ENCODE measurements around the gene SLCO4A1. TPM values are rescaled to one million over a fixed set of nuclear protein-coding genes. Genes with fewer than 3 reads are reported as not detected.

SLCO4A1 gene
- total RNA-seq, 2 donors from 2014 or later, result 14.7 to 15.2 TPM

DNA sequence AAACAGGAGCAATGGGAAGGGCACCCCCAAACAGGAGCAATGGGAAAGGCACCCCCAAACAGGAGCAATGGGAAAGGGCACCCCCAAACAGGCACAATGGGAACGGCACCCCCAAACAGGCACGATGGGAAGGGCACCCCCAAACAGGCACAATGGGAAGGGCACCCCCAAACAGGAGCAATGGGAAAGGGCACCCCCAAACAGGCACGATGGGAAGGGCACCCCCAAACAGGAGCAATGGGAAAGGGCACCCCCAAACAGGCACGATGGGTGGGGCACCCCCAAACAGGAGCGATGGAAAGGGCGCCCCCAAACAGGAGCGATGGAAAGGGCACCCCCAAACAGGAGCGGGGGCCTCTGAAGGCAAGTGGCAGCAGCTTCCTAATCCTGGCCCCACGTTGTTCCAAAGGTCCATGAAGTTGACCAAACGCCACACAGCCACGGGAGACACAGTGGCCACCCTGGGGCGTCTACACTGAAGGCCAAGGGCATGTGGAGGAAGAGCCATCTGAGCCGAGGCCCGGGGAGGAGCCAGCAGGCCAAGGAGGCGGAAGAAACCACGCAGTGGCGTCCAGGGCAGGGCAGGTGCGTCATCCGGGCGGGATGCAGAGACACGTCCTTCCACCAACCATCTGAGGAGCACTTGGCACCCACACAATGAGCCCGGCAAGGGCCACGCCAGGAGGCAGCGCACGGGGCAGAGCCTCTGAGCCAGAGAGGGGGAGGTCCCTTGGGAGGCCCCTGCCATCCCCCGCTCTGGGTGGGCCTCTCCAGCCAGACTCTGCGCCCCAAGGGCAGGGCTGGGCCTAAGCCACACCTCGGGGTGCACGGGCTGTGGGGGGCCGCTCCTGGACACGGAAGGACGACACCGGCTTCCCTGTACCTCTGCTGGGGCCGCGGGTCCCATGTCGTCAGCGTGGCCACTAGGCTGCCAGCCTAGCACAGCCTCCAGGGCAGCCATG is 44.8 kb downstream of the SLCO4A1 start:
- intact Hi-C loops (cut with DNase I), result no loop called here
- DNase-seq (ENCODE audit: low spot score), result no peak

GRCh38 chr20:62688083-62688482 is 45.8 kb downstream of the SLCO4A1 start:
- DNase-seq (ENCODE audit: low spot score), result no peak
- intact Hi-C loops (cut with DNase I), result no loop called here

- DNase-seq (ENCODE audit: low spot score), result no peak
- intact Hi-C loops (cut with DNase I), result no loop called here
Measured at GRCh38 chr20:62688855-62689460, 46.7 kb downstream of the SLCO4A1 start.

DNA sequence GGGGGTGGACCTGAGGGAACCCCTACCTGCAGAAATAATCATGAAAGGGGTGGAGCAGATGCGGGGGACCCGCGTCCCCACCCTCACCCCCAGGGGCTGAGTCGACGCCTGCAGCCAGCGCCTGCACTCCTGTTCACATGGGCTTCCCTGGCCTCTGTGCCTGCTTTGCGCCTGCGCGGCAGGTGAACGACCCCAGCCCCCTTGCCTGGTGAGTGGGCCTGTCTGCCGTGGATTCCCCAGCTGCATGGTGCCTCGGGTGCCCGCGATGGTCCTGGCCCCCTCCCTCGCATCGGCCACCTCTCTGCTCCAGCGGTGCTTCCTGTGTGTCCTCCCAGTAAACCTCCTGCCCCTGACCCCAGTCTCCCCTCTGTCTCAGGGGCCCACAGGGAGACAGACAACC is 47.6 kb downstream of the SLCO4A1 start:
- intact Hi-C loops (cut with DNase I), result no loop called here

GRCh38 chr20:62690261-62690820 is 48.0 kb downstream of the SLCO4A1 start:
- intact Hi-C loops (cut with DNase I), result no loop called here
- DNase-seq (ENCODE audit: low spot score), result no peak

More for the DNA sequence above, 47.6 kb downstream of the SLCO4A1 start:
- no peak for DNase-seq (ENCODE audit: low spot score)

GRCh38 chr20:62691487-62691886 is 49.2 kb downstream of the SLCO4A1 start:
- no peak for DNase-seq (ENCODE audit: low spot score)
- intact Hi-C loops (cut with DNase I), result no loop called here

- intact Hi-C loops (cut with DNase I), result no loop called here
Measured at GRCh38 chr20:62692176-62692575, 49.9 kb downstream of the SLCO4A1 start.

DNA sequence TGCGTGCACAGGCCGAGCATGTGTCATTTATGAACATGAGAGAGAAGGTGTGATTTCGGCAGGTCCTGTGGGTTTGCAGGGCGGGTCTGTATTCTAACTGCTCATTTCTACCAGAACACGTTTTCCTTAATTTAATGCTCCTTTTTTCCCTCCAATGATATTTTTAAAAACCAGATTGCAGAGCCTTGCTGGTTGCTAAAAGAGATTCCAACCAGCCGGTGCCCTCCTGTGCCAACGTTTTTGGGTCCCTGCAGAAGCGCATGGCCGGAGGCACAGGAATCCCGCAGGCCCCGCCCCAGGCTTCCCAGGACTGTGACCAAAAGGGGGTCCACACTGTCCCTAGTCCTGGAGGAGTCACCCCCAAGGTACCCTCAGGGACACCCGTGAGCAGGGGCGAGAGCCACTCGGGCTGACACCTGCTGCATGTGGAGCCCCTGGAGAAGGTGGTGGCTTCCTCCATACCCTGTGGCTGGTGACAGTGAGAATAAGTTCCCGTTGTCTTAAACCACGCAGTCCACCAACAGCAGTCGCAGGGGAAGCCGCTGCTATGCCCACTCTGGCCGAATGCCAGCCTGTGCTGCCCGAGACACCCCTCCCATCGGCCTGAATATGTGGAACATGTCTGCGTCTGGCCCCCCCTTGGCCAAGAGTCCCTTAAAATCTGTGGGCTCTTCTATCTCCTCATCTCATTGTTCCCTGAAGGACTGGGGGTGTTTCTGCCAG is 50.7 kb downstream of the SLCO4A1 start:
- intact Hi-C loops (cut with DNase I), result no loop called here
- DNase-seq (ENCODE audit: low spot score), result no peak

More at GRCh38 chr20:62692176-62692575, 49.9 kb downstream of the SLCO4A1 start:
- DNase-seq (ENCODE audit: low spot score), result no peak

- intact Hi-C loops (cut with DNase I), result no loop called here
- no peak for DNase-seq (ENCODE audit: low spot score)
Measured at GRCh38 chr20:62693524-62693922, 51.2 kb downstream of the SLCO4A1 start.

- intact Hi-C loops (cut with DNase I), result no loop called here
- no peak for DNase-seq (ENCODE audit: low spot score)
Measured at GRCh38 chr20:62694106-62694505, 51.8 kb downstream of the SLCO4A1 start.

GRCh38 chr20:62694868-62695267 is 52.6 kb downstream of the SLCO4A1 start:
- intact Hi-C loops (cut with DNase I), result no loop called here
- no peak for DNase-seq (ENCODE audit: low spot score)

DNA sequence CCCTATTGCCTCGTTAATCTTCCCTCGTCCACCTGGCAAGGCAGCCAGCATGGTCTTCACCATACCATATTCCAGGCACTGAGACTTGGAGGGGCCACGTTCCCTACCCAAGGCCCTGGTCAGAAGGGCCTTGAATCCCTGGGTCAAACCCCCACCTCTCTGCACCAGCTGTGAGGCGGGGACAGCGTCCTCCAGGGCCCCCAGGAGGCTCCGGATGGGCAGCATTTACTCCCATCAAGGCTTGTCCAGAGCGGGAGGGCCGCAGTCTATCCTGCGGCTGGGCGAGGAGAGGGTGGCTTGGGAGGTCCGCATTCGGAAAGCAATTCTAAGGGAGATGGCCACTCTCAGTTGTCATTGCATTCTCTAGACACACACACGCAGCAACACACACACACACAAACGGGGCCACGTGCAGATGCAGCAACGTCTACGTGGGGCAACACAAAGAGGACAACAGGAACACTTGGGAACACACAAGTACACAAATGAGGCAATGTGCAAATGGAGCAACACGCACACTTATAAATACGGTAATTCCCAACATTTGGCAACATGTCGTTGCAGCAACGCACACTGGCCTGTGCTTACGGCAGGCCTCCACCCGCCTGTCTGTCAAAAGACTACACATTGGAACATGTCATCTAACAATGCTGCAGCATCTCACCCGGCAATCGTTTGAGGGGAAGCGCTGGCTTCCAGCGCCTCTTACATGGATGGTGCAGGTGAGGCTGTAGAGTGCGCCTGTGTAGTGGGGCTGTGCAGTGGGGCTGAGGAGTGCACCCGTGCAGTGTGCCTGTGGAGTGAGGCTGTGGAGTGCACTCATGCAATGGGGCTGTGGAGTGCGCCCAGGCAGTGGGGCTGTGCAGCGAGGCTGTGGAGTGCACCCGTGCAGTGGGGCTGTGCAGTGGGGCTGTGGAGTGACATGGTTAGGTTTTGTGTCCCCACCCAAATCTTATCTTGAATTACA is 53.4 kb downstream of the SLCO4A1 start:
- intact Hi-C loops (cut with DNase I), result no loop called here
- no peak for DNase-seq (ENCODE audit: low spot score)

DNA sequence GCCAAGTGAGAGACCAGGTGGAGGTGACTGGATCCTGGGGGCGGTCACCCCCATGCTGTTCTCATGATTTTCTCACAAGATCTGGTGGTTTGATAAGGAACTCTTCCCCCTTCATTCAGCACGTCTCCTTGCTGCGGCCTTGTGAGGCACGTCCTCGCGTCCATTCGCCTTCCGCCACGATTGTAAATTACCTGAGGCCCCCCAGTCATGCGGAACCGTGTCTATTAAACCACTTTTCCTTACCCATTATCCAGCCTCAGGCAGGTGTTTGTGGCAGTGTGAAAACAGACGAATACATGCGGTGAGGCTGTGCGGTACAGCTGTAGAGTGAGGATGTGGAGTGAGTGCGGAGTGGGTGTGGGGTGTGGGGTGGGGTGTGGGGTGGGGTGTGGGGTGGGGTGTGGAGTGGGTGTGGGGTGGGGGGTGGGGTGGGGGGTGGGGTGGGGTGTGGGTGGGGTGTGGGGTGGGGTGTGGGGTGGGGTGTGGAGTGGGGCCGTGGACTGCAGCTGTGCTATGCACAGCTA is 54.2 kb downstream of the SLCO4A1 start:
- intact Hi-C loops (cut with DNase I), result no loop called here
- DNase-seq (ENCODE audit: low spot score), result no peak

DNA sequence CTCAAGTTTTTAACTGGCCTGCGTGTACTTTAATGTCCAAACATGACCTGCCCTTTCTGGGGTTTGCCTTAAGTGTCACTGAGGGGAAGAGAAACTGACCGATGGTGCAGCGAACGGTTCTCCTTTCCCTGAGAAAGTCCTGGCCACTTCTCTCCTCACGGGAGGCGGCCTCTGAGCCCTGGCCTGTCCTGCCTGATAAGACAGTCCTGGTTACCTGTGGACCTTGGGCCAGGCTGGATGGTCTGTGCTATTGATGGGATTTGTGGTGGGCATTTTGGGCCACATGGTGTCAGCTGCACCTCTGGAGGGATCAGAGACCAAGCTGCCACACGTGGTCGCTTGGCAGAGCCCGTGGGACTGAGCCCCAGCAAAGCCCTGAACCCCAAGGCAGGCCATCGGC is 54.7 kb downstream of the SLCO4A1 start:
- intact Hi-C loops (cut with DNase I), result no loop called here
- no peak for DNase-seq (ENCODE audit: low spot score)

- no peak for DNase-seq (ENCODE audit: low spot score)
- intact Hi-C loops (cut with DNase I), result no loop called here
Measured at GRCh38 chr20:62697468-62697912, 55.2 kb downstream of the SLCO4A1 start.

DNA sequence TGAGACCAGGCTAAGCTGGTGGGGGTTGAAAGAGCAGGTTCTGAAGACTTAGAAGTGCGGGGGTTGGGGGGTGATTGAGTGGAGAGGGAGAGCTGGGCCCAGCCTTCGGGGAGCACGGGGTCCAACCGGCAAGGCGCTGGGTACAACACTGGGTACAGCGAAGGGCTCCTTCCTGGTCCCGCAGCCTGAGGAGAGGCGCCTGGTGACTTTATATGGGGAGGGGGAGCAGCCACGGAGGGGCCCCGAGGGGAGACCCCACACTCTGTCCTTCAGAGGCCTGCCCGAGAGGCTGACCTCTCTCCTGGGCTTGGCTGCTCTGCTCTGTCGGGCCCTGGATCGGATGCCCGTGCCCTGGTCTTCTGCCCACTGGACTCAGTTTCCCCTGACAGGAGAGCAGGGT is 55.9 kb downstream of the SLCO4A1 start:
- intact Hi-C loops (cut with DNase I), result no loop called here
- no peak for DNase-seq (ENCODE audit: low spot score)

- DNase-seq (ENCODE audit: low spot score), result no peak
- intact Hi-C loops (cut with DNase I), result no loop called here
Measured at GRCh38 chr20:62699296-62699695, 57.0 kb downstream of the SLCO4A1 start.

DNA sequence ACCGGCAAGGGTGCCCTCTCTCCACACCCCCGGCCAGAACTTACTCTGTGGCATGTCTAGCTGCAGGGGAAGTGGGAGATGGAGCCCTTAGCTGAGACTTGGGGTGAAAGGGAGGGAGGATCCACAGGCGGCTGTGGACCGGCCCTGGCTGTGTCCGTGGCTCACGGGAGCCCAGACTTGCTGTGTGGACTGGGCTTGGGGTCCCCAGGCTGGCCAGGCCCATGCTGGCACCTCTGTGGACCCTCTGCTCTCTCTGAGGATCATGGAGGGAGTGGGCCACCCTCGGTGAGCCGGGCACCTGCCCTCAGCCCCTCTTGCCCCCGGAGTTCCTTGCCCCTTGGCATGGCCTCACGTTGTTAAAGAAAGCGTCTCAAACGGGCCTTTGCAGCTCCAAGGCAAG is 57.4 kb downstream of the SLCO4A1 start:
- intact Hi-C loops (cut with DNase I), result no loop called here

More for the DNA sequence above, 57.4 kb downstream of the SLCO4A1 start:
- no peak for DNase-seq (ENCODE audit: low spot score)

Data from posterior vena cava (tissue), 2 donors.